Measurements from ENCODE around the gene SMARCD3.
A peak's percentile ranks its signal among the peaks of the same experiment; 100 is the strongest.

Gene SMARCD3

DNA sequence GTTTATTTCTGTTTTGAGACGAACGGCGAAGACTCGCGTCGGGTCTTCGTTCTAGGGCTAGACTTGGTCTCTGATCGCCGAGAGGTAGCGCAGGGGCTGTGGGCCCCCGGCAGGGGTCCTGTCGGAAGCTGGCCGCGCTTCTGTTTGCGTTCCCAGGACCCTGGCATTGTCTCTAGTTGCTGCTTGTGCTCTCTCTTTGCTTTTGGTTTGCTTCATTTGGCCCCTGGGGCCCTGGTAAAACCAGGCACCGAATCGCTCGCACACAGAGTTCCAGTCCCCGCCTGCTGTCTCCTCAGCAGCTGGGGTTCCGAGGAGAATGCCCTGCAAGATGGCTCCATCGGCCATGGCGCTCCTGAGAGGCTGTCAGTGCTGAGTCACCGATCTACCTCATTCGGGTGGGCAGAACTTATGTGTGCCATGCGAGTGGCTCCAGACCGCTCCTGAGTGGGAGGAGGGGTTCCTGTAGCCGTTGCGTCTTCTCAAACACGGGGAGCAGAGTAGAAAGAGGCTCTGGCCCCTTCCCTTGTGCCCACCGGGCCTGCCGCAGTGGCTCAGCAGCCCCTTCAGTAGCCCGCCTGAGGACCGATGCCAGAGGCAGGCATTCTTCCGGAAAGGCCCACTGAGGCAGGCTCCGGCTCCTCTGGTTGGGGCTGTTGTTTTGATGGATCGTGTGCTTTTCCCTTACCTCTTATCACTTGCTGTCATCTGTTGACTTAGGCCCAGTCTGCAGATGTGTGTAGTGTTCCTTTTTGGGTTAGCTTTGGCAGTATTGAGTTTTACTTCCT is 15.4 kb downstream of the SMARCD3 start:
- Histone ChIP-seq H3K4me3 (ENCODE audit: low read length) (peak overlapping the region; percentile 99), H3K9ac (ENCODE audit: low read length) (peak overlapping the region; percentile 99), H3K36me3 (ENCODE audit: control insufficient read depth, insufficient read depth, low read length, severe bottlenecking) (peaks cover 40% of the 10 kb centered on the region), H3K27me3 (replicated peaks; ENCODE audit: control insufficient read depth, insufficient read depth, low read length) (no peaks in the 10 kb centered on the region), H3K4me1 (ENCODE audit: control insufficient read depth, insufficient read depth, low read length) (peaks cover 23% of the 10 kb centered on the region), H3K9me3 (ENCODE audit: control insufficient read depth, low read length) (no peaks in the 10 kb centered on the region)
- DNase-seq (ENCODE audit: low read depth) = peak; percentile 89

DNA sequence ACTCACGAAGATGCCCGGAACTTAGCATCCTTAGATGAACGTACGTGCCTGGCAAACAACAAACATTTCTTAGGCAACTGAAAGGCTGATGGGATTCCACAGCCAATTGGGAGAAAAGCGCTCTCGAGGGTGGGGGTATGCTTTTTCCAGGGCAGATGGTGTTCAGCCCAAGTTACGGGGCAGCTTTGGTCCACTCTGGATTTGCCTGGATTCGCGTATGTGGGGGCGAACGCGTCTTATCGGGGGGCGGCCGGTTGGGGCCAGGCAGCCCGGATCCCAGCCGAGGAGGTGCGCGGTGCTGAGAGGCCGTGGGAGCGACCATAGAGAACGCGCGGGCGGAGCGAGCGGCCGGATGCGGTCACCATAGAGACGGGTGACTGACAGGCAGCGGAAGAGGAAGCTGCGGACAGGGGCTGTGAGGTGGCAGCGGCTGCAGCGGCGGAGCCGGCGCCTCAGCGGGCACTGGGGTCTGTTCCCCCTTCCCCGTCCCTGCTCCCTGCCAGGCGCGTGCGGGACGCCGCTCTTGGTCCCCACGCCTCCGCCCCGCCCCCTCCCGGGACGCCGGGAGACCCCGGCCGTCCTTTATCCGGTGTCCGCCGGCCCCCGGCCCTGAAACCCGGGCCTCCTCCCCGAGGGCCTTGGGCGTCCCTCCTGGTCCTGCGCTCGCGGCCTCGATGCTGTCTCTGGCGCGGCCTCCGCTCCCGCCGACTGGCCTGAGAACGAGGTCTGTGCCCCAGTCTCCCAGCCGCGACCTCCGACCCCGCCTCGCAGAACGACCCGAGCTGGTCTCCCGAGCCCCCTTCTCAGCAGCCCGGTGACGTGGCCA is 16.2 kb downstream of the SMARCD3 start, which contains the start of gene CHPF2:
Gene CHPF2, plus strand, starts transcription at position 393 of the 826 bp plus-strand sequence. CDS start 1,529 bp downstream, outside the sequence.
- peaks cover 28% of the 10 kb centered on the region for H3K4me1 ChIP-seq (ENCODE audit: control insufficient read depth, insufficient read depth, low read length)
- peaks cover 33% of the 10 kb centered on the region for H3K36me3 ChIP-seq (ENCODE audit: control insufficient read depth, insufficient read depth, low read length, severe bottlenecking)
- H3K9ac ChIP-seq (ENCODE audit: low read length) = peak within 1 kb of the TSS; percentile 99
- DNase-seq (ENCODE audit: low read depth) = peak; percentile 96
- H3K27me3 ChIP-seq (replicated peaks; ENCODE audit: control insufficient read depth, insufficient read depth, low read length) = no peaks in the 10 kb centered on the region
- no peaks in the 10 kb centered on the region for H3K9me3 ChIP-seq (ENCODE audit: control insufficient read depth, low read length)
- H3K4me3 ChIP-seq (ENCODE audit: low read length) = peak within 1 kb of the TSS; percentile 99

DNA sequence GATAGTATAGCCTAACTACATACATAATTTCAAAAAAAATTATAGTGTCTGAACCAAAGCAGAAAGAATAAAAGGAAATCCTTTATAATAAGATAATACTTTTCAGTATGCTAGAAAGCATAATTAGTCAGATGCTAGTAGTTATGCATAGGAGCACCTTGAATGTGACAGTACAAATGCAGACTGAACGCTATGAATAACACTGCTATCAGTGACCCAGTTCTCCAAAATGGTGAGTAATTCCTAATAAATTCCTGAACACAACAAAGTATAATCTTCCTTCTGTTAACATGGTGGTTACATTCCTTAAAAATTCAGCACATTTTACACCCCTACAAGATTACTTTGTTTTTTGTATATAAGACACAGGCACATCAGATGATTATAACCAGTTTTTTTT is 17.4 kb downstream of the SMARCD3 start:
- no peak for DNase-seq (ENCODE audit: low read depth)
- no peak overlapping the region for H3K4me3 ChIP-seq (ENCODE audit: low read length)
- no peaks in the 10 kb centered on the region for H3K9me3 ChIP-seq (ENCODE audit: control insufficient read depth, low read length)
- H3K27me3 ChIP-seq (replicated peaks; ENCODE audit: control insufficient read depth, insufficient read depth, low read length) = no peaks in the 10 kb centered on the region
- H3K4me1 ChIP-seq (ENCODE audit: control insufficient read depth, insufficient read depth, low read length) = peaks cover 32% of the 10 kb centered on the region
- peak overlapping the region; percentile 99 for H3K9ac ChIP-seq (ENCODE audit: low read length)
- peaks cover 21% of the 10 kb centered on the region for H3K36me3 ChIP-seq (ENCODE audit: control insufficient read depth, insufficient read depth, low read length, severe bottlenecking)

DNA sequence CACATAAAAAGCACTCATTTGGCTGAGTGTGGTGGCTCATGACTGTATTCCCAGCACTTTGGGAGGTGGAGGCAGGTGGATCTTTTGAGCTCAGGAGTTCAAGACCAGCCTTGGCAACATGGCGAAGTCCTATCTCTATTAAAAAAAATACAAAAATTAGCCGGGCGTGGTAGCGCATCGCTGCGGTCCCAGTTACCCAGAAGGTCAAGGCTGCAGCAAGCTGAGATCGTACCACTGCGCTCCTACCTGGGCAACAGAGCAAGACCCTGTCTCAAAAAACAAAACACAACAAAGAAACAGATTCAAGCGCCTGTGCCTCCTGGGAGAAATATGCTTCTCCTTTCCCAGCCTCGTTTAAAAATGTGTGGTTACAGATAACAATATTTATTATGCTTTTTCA is 19.2 kb downstream of the SMARCD3 start:
- H3K4me3 ChIP-seq (ENCODE audit: low read length) = no peak overlapping the region
- no peak overlapping the region for H3K9ac ChIP-seq (ENCODE audit: low read length)
- H3K4me1 ChIP-seq (ENCODE audit: control insufficient read depth, insufficient read depth, low read length) = peaks cover 35% of the 10 kb centered on the region
- H3K36me3 ChIP-seq (ENCODE audit: control insufficient read depth, insufficient read depth, low read length, severe bottlenecking) = peaks cover 11% of the 10 kb centered on the region
- no peaks in the 10 kb centered on the region for H3K9me3 ChIP-seq (ENCODE audit: control insufficient read depth, low read length)
- no peak for DNase-seq (ENCODE audit: low read depth)
- no peaks in the 10 kb centered on the region for H3K27me3 ChIP-seq (replicated peaks; ENCODE audit: control insufficient read depth, insufficient read depth, low read length)

DNA sequence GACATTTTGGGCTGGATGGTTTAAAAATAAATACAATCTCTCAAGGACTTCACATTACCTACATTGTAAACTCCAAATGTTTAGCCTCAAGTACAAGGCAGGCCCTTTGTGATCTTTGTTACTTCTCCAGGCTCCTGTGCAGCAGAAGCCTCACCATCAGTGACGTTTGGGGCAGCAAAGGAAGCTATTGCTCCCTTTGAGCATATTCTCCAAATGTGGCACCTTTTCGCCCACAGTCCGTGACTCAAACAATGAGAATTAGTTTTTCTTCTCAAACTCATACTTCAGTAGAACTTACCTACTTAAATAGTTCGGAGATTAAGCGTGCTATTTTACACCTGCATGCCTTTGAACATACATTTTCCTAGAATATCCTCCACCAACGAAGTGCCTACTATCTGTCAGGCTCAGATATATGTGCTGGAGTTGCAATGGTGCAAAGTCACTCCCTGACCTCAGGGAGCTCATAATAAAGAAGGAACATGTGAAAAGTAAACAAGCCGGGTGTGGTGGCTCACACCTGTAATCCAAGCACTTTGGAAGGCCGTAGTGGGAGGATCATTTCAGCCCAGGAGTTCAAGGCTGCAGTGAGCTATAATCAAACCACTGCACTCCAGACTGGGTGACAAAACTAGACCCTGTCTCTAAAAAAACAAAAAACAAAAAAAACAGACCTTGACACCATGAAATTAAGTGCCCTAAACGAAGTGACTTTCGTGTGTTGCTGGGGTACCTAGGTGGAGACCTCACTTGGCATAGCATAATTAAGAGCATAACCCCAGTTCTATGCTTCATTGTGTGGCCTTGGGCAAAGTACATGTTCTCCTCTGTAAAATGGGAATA is 20.2 kb downstream of the SMARCD3 start:
- Histone ChIP-seq H3K4me1 (ENCODE audit: control insufficient read depth, insufficient read depth, low read length) (peaks cover 26% of the 10 kb centered on the region), H3K9ac (ENCODE audit: low read length) (peak overlapping the region; percentile 95), H3K4me3 (ENCODE audit: low read length) (peak overlapping the region; percentile 88), H3K27me3 (replicated peaks; ENCODE audit: control insufficient read depth, insufficient read depth, low read length) (no peaks in the 10 kb centered on the region), H3K9me3 (ENCODE audit: control insufficient read depth, low read length) (no peaks in the 10 kb centered on the region), H3K36me3 (ENCODE audit: control insufficient read depth, insufficient read depth, low read length, severe bottlenecking) (peaks cover 17% of the 10 kb centered on the region)
- no peak for DNase-seq (ENCODE audit: low read depth)

DNA sequence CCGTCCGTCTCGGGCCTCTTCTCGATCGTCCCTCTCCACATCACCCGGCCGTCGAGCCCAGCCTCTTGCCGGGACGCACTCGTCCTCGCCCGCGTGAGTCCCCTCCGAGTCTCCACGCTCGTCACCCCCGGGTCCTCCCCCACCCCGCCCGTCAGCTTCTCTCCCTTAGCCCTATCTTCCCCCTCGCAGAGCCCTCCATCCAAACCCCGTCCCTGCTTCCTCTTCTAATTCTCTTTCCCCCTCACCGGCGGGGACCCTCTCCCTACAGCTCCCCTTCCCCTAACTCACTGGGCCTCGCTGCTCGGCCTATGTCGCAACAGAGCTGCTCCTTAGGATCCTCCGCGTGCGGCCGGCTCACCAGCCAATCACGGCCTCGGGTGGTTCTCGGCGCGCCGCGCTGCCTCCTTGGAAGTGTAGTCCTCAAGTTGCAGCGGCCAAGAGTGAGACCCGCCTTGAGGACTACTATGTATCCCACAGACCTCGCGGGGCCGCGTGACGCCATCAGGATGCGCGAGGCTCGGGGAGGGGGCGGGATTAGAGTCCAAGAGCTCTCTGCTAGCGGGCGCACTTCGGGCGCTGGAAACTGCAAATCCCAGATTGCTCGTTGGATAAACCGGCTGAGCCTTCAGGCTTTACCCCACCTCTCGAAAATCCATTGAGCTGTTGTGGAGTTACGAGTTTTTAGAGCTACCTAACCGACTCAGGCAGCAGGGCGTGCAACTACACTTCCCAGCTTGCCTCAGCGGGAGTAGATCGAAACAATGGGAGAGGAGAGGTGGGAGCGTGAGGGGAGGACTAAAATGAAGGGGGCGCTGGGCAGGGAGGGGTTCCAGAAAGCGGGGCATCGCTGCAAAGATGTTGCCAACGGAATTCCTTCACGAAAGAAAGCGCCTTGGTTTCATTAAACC is 21.4 kb downstream of the SMARCD3 start, which contains the start of gene ABCF2:
Gene ABCF2, minus strand, starts transcription at position 331 of the 908 bp plus-strand sequence. CDS start 747 bp downstream, outside the sequence.
- no peaks in the 10 kb centered on the region for H3K9me3 ChIP-seq (ENCODE audit: control insufficient read depth, low read length)
- H3K36me3 ChIP-seq (ENCODE audit: control insufficient read depth, insufficient read depth, low read length, severe bottlenecking) = peaks cover 29% of the 10 kb centered on the region
- H3K4me1 ChIP-seq (ENCODE audit: control insufficient read depth, insufficient read depth, low read length) = peaks cover 26% of the 10 kb centered on the region
- H3K9ac ChIP-seq (ENCODE audit: low read length) = peak within 1 kb of the TSS; percentile 95
- peak within 1 kb of the TSS; percentile 88 for H3K4me3 ChIP-seq (ENCODE audit: low read length)
- peak; percentile 100 for DNase-seq (ENCODE audit: low read depth)
- no peaks in the 10 kb centered on the region for H3K27me3 ChIP-seq (replicated peaks; ENCODE audit: control insufficient read depth, insufficient read depth, low read length)

DNA sequence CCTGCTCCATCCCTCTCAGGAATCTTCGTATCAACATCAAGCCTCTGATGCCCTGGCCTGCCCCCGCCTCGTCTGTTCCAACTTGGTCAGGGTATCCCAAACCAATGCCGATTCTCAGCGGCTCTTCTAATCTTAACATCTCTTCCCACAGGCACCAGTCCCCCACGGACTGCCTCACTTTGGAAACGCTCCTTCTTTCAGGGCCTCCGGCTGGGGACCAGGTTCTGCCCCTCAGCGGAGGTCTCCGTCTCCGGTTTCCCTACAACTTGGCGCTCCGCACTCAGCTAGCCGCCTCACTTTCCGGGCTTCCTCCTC is 22.0 kb downstream of the SMARCD3 start:
- Histone ChIP-seq H3K4me3 (ENCODE audit: low read length) (peak overlapping the region; percentile 88), H3K36me3 (ENCODE audit: control insufficient read depth, insufficient read depth, low read length, severe bottlenecking) (peaks cover 35% of the 10 kb centered on the region), H3K4me1 (ENCODE audit: control insufficient read depth, insufficient read depth, low read length) (peaks cover 21% of the 10 kb centered on the region), H3K9me3 (ENCODE audit: control insufficient read depth, low read length) (no peaks in the 10 kb centered on the region), H3K27me3 (replicated peaks; ENCODE audit: control insufficient read depth, insufficient read depth, low read length) (no peaks in the 10 kb centered on the region), H3K9ac (ENCODE audit: low read length) (peak overlapping the region; percentile 95)
- no peak for DNase-seq (ENCODE audit: low read depth)

DNA sequence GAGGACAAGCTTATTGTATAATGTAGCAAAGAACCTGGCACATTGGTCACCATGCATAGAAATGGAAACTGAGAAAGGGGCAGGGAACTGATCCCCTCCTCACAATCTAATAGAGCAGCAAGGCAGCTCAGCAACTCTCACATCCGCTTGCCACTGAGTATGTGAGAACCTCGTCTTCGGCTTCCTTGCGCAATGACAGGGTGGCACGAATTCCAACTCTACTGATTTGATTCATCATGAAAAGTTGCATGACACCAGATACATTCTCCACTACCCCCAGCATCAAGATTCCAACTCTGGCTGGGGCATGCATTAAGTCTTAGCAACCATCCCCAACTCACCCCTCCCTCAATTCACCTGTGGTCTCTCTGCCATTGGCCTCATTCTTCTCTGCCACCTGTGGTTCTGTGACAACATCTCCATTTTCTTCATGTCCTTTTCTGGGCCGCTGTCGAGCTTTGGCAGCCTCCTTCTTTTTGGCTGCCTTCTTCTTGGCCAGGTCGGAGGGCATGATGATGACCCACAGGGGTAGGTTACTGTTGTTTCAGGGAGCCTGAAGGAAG is 22.5 kb downstream of the SMARCD3 start:
- peaks cover 20% of the 10 kb centered on the region for H3K4me1 ChIP-seq (ENCODE audit: control insufficient read depth, insufficient read depth, low read length)
- DNase-seq (ENCODE audit: low read depth) = no peak
- H3K27me3 ChIP-seq (replicated peaks; ENCODE audit: control insufficient read depth, insufficient read depth, low read length) = no peaks in the 10 kb centered on the region
- no peaks in the 10 kb centered on the region for H3K9me3 ChIP-seq (ENCODE audit: control insufficient read depth, low read length)
- H3K9ac ChIP-seq (ENCODE audit: low read length) = peak overlapping the region; percentile 95
- H3K4me3 ChIP-seq (ENCODE audit: low read length) = peak overlapping the region; percentile 88
- H3K36me3 ChIP-seq (ENCODE audit: control insufficient read depth, insufficient read depth, low read length, severe bottlenecking) = peaks cover 38% of the 10 kb centered on the region

DNA sequence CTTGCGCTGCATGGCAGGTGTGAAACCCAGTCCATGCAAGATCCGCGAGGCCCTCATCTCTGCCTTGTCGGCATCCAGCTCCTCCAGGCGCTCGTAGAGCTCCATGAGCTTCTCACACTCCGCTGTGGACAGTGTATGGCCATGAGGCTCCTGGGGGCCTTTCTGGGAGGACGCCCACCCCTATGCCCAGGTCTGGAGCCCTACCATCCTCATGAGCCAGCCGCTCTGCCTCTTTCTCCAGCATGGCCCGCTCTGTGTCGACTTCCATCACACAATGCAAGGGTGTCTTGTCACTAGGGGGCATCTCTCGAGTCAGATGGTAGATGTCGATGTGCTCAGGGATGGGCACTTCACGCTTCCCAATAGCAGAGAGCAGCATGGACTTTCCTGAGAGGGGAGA is 24.8 kb downstream of the SMARCD3 start:
- peaks cover 60% of the 10 kb centered on the region for H3K36me3 ChIP-seq (ENCODE audit: control insufficient read depth, insufficient read depth, low read length, severe bottlenecking)

DNA sequence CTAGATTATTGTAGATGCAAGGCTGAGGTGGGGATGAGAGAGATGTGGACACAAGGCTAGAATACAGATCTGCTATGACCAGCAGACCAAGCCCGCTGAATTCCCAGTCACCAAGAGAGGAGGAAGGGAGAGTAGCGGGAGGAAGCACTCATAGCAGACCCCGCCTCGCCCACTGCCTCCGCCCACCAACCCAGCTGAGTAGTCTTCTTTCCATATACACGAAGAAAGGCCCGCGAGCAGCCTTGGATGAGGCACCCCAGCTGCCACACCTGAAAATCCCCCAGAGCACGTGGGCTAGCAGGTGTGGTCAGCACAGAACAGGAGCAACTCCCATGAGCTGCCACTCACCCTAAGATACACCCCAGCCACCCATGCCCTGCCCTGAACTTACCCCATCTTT is 30.3 kb downstream of the SMARCD3 start:
- Histone ChIP-seq H3K27me3 (replicated peaks; ENCODE audit: control insufficient read depth, insufficient read depth, low read length) (no peaks in the 10 kb centered on the region), H3K36me3 (ENCODE audit: control insufficient read depth, insufficient read depth, low read length, severe bottlenecking) (peaks cover 97% of the 10 kb centered on the region), H3K9me3 (ENCODE audit: control insufficient read depth, low read length) (no peaks in the 10 kb centered on the region), H3K4me1 (ENCODE audit: control insufficient read depth, insufficient read depth, low read length) (no peaks in the 10 kb centered on the region), H3K9ac (ENCODE audit: low read length) (no peak overlapping the region), H3K4me3 (ENCODE audit: low read length) (no peak overlapping the region)
- DNase-seq (ENCODE audit: low read depth) = no peak

More for the DNA sequence above, 24.8 kb downstream of the SMARCD3 start:
- no peak overlapping the region for H3K9ac ChIP-seq (ENCODE audit: low read length)
- H3K4me3 ChIP-seq (ENCODE audit: low read length) = no peak overlapping the region
- no peaks in the 10 kb centered on the region for H3K27me3 ChIP-seq (replicated peaks; ENCODE audit: control insufficient read depth, insufficient read depth, low read length)
- H3K9me3 ChIP-seq (ENCODE audit: control insufficient read depth, low read length) = no peaks in the 10 kb centered on the region
- DNase-seq (ENCODE audit: low read depth) = no peak
- peaks cover 20% of the 10 kb centered on the region for H3K4me1 ChIP-seq (ENCODE audit: control insufficient read depth, insufficient read depth, low read length)
